Heart left ventricle (tissue), 13 donors: ENCODE data around the gene LRRC55.
A peak's percentile ranks its signal among the peaks of the same experiment; 100 is the strongest.

Experiments used
- CTCF ChIP-seq, 12 donors: fragments of 200-600 bp; sonication (generic) in 4 of 12; IDR thresholded peaks; one replicate each; pipeline versions ENCODE4 v1.5.0 to v1.8.0; 2018 to 2022; ENCODE audit warnings: antibody characterized with exemption in 12 of 12, mild to moderate bottlenecking in 5 of 12
- POLR2A ChIP-seq, 2 donors: fragments of 450-650 bp; IDR thresholded peaks; one replicate each; pipeline ENCODE4 v1.6.1; 2017; ENCODE audit warnings: antibody characterized with exemption in 2 of 2, mild to moderate bottlenecking in 2 of 2, moderate library complexity in 2 of 2
- donor health status: ischemic (EF 13 %, LVEDD 7.1; RV severe dilation, severe dysfunction).
- donor health status: DM: no; HTN: yes; CAD: no.
- donor health status: DM: no; HTN: no; CAD: no.
- donor health status: ischemic (EF 25% LVEDD 6.9; RV normal size, moderate dysfunction).
- donor health status: ischemic (EF 25% LVEDD 5.7; RV mildly dilated, moderate dysfunction).
- donor health status: ischemic (EF 35%, LVEDD 5.7; RV mildly dilated, moderate dysfunction).
- donor health status: nonischemic (EF 11% LVEDD 7.7; RV severe dilation, severe dysfunction).
- donor health status: DM: yes; HTN: yes; CAD: no.
- donor health status: PGD.
- donor health status: ischemic (EF 29% LVEDD 5.4; RV normal size, mild dysfunction).
- donor health status: nonischemic (EF 23%, LVEDD 6.1; RV moderate dilation, normal function).

- TF ChIP-seq CTCF (IDR thresholded peaks at IDR 0.05) = peak in 6 of 12 donors; percentile 12 to 37 (median 20)
- TF ChIP-seq POLR2A (IDR thresholded peaks at IDR 0.05) = no peak
These were observed 23.4 kb downstream of the LRRC55 start for GRCh38 chr11:57205041-57205641.
